HG02870 (cell line): ENCODE data around the gene OR10G3.

ENCODE experiments used
- ATAC-seq: cut with Tn5 transposase; IDR thresholded peaks from one replicate; pipeline ENCODE4 v1.9.1; 2021; ENCODE audit warnings: mild to moderate bottlenecking, moderate library complexity; ENCODE audit not compliant: unreplicated experiment

The OR10G3 gene

GRCh38 chr14:21536418-21537089 lies 43.3 kb downstream of the OR10G3 start:
- ATAC-seq: no peak

- ATAC-seq: no peak
Observed at GRCh38 chr14:21535545-21536417, 44.1 kb downstream of the OR10G3 start.

GRCh38 chr14:21534576-21534975 lies 45.3 kb downstream of the OR10G3 start:
- ATAC-seq: no peak

GRCh38 chr14:21533294-21533693 lies 46.6 kb downstream of the OR10G3 start:
- ATAC-seq: no peak

GRCh38 chr14:21529515-21529914 lies 50.4 kb downstream of the OR10G3 start:
- ATAC-seq: no peak

- no peak for ATAC-seq
Observed at GRCh38 chr14:21528381-21529348, 51.2 kb downstream of the OR10G3 start.

GRCh38 chr14:21527318-21527679 lies 52.6 kb downstream of the OR10G3 start:
- peak; percentile 8 for ATAC-seq

GRCh38 chr14:21526672-21527317 lies 53.1 kb downstream of the OR10G3 start:
- ATAC-seq: peak; percentile 58

- ATAC-seq: no peak
Observed at GRCh38 chr14:21525962-21526671, 53.8 kb downstream of the OR10G3 start, which contains the start of gene SALL2. TSS of gene SALL2 (minus strand) at chr14:21526346. CDS start at chr14:21526127, 219 bp downstream.

GRCh38 chr14:21525571-21525961 lies 54.3 kb downstream of the OR10G3 start:
- no peak for ATAC-seq

GRCh38 chr14:21524575-21525490 lies 55.0 kb downstream of the OR10G3 start:
- ATAC-seq: no peak

- ATAC-seq: no peak
Observed at GRCh38 chr14:21523203-21523602, 56.7 kb downstream of the OR10G3 start.

- no peak for ATAC-seq
Observed at GRCh38 chr14:21521501-21521900, 58.4 kb downstream of the OR10G3 start.

GRCh38 chr14:21520767-21521166 lies 59.1 kb downstream of the OR10G3 start:
- ATAC-seq: no peak

- no peak for ATAC-seq
Observed at GRCh38 chr14:21518725-21519124, 61.2 kb downstream of the OR10G3 start.
